DOHH2 (cell line): Measurements from ENCODE around the gene GPD2.

ENCODE experiments used
- H3F3A ChIP-seq: fragments of 200-600 bp; sonication (generic), shearing (Covaris generic); 2 replicates; pipeline ENCODE4 v1.6.0; 2016; ENCODE audit warnings: antibody characterized with exemption, mild to moderate bottlenecking; ENCODE audit not compliant: control insufficient read depth, insufficient read depth
- H3K27ac ChIP-seq: fragments of 200-600 bp; sonication (generic); 2 replicates; pipeline ENCODE4 v1.5.1; 2014; ENCODE audit warnings: low read depth, mild to moderate bottlenecking, low read length, moderate library complexity
- H3K27me3 ChIP-seq: fragments of 200-600 bp; sonication (generic); 2 replicates; pipeline ENCODE4 v1.6.1; 2014; ENCODE audit warnings: mild to moderate bottlenecking, low read length, mixed read lengths; ENCODE audit not compliant: control insufficient read depth
- H3K36me3 ChIP-seq: fragments of 200-600 bp; sonication (generic); 2 replicates; pipeline ENCODE4 v1.6.1; 2014; ENCODE audit warnings: mild to moderate bottlenecking, low read length, moderate library complexity, mixed read lengths; ENCODE audit not compliant: control insufficient read depth
- H3K4me1 ChIP-seq: fragments of 200-600 bp; sonication (generic); 2 replicates; pipeline ENCODE4 v1.6.1; 2014; ENCODE audit warnings: mild to moderate bottlenecking, low read length, mixed read lengths; ENCODE audit not compliant: control insufficient read depth
- H3K4me2 ChIP-seq: fragments of 200-600 bp; sonication (generic); 2 replicates; pipeline ENCODE4 v1.6.0; 2014; ENCODE audit warnings: mild to moderate bottlenecking, low read length, moderate library complexity
- H3K4me3 ChIP-seq: fragments of 200-600 bp; sonication (generic); 2 replicates; pipeline ENCODE4 v1.5.1; 2014; ENCODE audit warnings: mild to moderate bottlenecking, low read length, mixed read lengths
- H3K79me2 ChIP-seq: fragments of 200-600 bp; sonication (generic); 2 replicates; pipeline ENCODE4 v1.6.1; 2014; ENCODE audit warnings: mild to moderate bottlenecking, low read length, mixed read lengths; ENCODE audit not compliant: control insufficient read depth
- H3K9me2 ChIP-seq: fragments of 200-600 bp; sonication (generic); replicated peaks from 2 replicates; pipeline ENCODE4 v1.6.1; 2014; ENCODE audit warnings: mild to moderate bottlenecking, low read length, mixed read lengths; ENCODE audit not compliant: control insufficient read depth
- H3K9me3 ChIP-seq: fragments of 200-600 bp; sonication (generic); 2 replicates; pipeline ENCODE4 v1.6.1; 2014; ENCODE audit warnings: antibody characterized with exemption, low read length, mixed read lengths; ENCODE audit not compliant: control insufficient read depth, insufficient read depth
- H4K20me1 ChIP-seq: fragments of 200-600 bp; sonication (generic); 2 replicates; pipeline ENCODE4 v1.6.0; 2014; ENCODE audit warnings: low read depth, mild to moderate bottlenecking, antibody characterized with exemption, low read length, moderate library complexity; ENCODE audit not compliant: control insufficient read depth, insufficient read depth
- CTCF ChIP-seq: fragments of 200-600 bp; sonication (generic); IDR thresholded peaks from one replicate; pipeline ENCODE4 v1.5.1; 2014; ENCODE audit warnings: antibody characterized with exemption, mild to moderate bottlenecking, low read depth, low read length; ENCODE audit not compliant: poor library complexity, severe bottlenecking
- EZH2phosphoT487 ChIP-seq: fragments of 200-600 bp; sonication (generic); IDR thresholded peaks from 2 replicates; pipeline ENCODE4 v1.6.1; 2017; ENCODE audit warnings: borderline replicate concordance, mild to moderate bottlenecking, antibody characterized with exemption, low read length, moderate library complexity, mixed read lengths

Gene GPD2

GRCh38 chr2:156464106-156464505, 27.9 kb downstream of the GPD2 start:
- Histone ChIP-seq H3K79me2 (peaks cover 6% of the 10 kb centered on the region; the same call in 1 of the 2 replicates), H3K36me3 (no peaks in the 10 kb centered on the region), H4K20me1 (no peaks in the 10 kb centered on the region), H3K4me3 (no peak overlapping the region), H3K27ac (no peak overlapping the region), H3K27me3 (no peaks in the 10 kb centered on the region), H3K4me1 (peaks cover 8% of the 10 kb centered on the region), H3K9me2 (no peaks in the 10 kb centered on the region), H3K4me2 (no peak overlapping the region), H3F3A (no peaks in the 10 kb centered on the region), H3K9me3 (no peaks in the 10 kb centered on the region)
- TF ChIP-seq CTCF (no peak), EZH2phosphoT487 (no peak)

- H3F3A ChIP-seq: no peaks in the 10 kb centered on the region
- H3K9me3 ChIP-seq: no peaks in the 10 kb centered on the region
- no peaks in the 10 kb centered on the region for H3K9me2 ChIP-seq
- H3K4me1 ChIP-seq: peaks cover 12% of the 10 kb centered on the region
- no peak overlapping the region for H3K4me2 ChIP-seq
- TF ChIP-seq EZH2phosphoT487: no peak
- no peak for TF ChIP-seq CTCF
- no peak overlapping the region for H3K4me3 ChIP-seq
- no peaks in the 10 kb centered on the region for H4K20me1 ChIP-seq
- H3K79me2 ChIP-seq: peaks cover 11% of the 10 kb centered on the region
- H3K27ac ChIP-seq: no peak overlapping the region
- no peaks in the 10 kb centered on the region for H3K27me3 ChIP-seq
- no peaks in the 10 kb centered on the region for H3K36me3 ChIP-seq
Measured at GRCh38 chr2:156465573-156465972, 29.4 kb downstream of the GPD2 start.

GRCh38 chr2:156466739-156467405, 30.7 kb downstream of the GPD2 start:
- Histone ChIP-seq H3K4me1 (peaks cover 25% of the 10 kb centered on the region), H3K27ac (no peak overlapping the region), H3K4me3 (no peak overlapping the region), H4K20me1 (no peaks in the 10 kb centered on the region), H3K27me3 (no peaks in the 10 kb centered on the region), H3F3A (no peaks in the 10 kb centered on the region), H3K79me2 (peaks cover 11% of the 10 kb centered on the region), H3K36me3 (no peaks in the 10 kb centered on the region), H3K9me3 (no peaks in the 10 kb centered on the region), H3K4me2 (no peak overlapping the region), H3K9me2 (no peaks in the 10 kb centered on the region)
- TF ChIP-seq EZH2phosphoT487 (no peak), CTCF (no peak)
